ENCODE measurements around the gene U2AF2.

U2AF2 gene

GRCh38 chr19:55622242-55622969 lies 32.4 kb upstream of the U2AF2 start:
- peak; percentile 45 for DNase-seq

- no peak for DNase-seq
Observed at GRCh38 chr19:55623130-55623529, 31.7 kb upstream of the U2AF2 start.

- DNase-seq, result no peak
Observed at GRCh38 chr19:55623561-55623960, 31.3 kb upstream of the U2AF2 start.

GRCh38 chr19:55624109-55625003 lies 30.5 kb upstream of the U2AF2 start, which contains the start of gene ZNF784:
ZNF784 (minus strand) TSS chr19:55624566; CDS start chr19:55624561, 5 bp downstream.
- DNase-seq, result peak; percentile 96

- no peak for DNase-seq
Observed at GRCh38 chr19:55625004-55625326, 29.9 kb upstream of the U2AF2 start.

- DNase-seq, result no peak
Observed at GRCh38 chr19:55626350-55626749, 28.5 kb upstream of the U2AF2 start.

- DNase-seq, result peak; percentile 94
Observed at GRCh38 chr19:55632463-55632834, 22.4 kb upstream of the U2AF2 start.

- DNase-seq, result no peak
Observed at GRCh38 chr19:55633861-55634260, 21.0 kb upstream of the U2AF2 start.

- no peak for DNase-seq
Observed at GRCh38 chr19:55635334-55635717, 19.5 kb upstream of the U2AF2 start.

GRCh38 chr19:55635856-55636440 lies 18.9 kb upstream of the U2AF2 start:
- DNase-seq, result no peak

GRCh38 chr19:55636723-55637122 lies 18.1 kb upstream of the U2AF2 start:
- no peak for DNase-seq

GRCh38 chr19:55637534-55637933 lies 17.3 kb upstream of the U2AF2 start:
- no peak for DNase-seq

- DNase-seq, result no peak
Observed at GRCh38 chr19:55638864-55639359, 15.9 kb upstream of the U2AF2 start.

GRCh38 chr19:55640043-55640576 lies 14.7 kb upstream of the U2AF2 start:
- DNase-seq, result peak; percentile 70

GRCh38 chr19:55640577-55641425 lies 14.0 kb upstream of the U2AF2 start, which contains the start of gene ZNF580:
ZNF580 (plus strand) TSS chr19:55641002; CDS start chr19:55642509, 1,507 bp downstream.
- peak; percentile 85 for DNase-seq

GRCh38 chr19:55641426-55642152 lies 13.2 kb upstream of the U2AF2 start:
- DNase-seq, result no peak

GRCh38 chr19:55642153-55643002 lies 12.5 kb upstream of the U2AF2 start:
- DNase-seq, result peak; percentile 54

- peak; percentile 85 for DNase-seq
Observed at GRCh38 chr19:55643003-55643886, 11.6 kb upstream of the U2AF2 start, which contains the start of gene ZNF581. ZNF581 (plus strand) TSS chr19:55643649; CDS start chr19:55644572, 923 bp downstream.

- DNase-seq, result no peak
Observed at GRCh38 chr19:55643887-55644176, 11.0 kb upstream of the U2AF2 start.
